ENCODE data around the gene TWNK.

Gene TWNK

GRCh38 chr10:100986952-100987684, at the start of gene TWNK, which contains the start of gene MRPL43:
Gene TWNK, plus strand, starts transcription at chr10:100987543. Its CDS starts 668 bp downstream, at chr10:100988211.
Gene MRPL43, minus strand, starts transcription at chr10:100987497. Its CDS starts 54 bp downstream, at chr10:100987443.
- peak; percentile 76 to 79 for DNase-seq (ENCODE audit: low read depth in 2 of 2)

- DNase-seq (ENCODE audit: low read depth in 2 of 2): no peak
Observed at GRCh38 chr10:100939763-100940344, 47.5 kb upstream of the TWNK start.

- no peak for DNase-seq (ENCODE audit: low read depth in 2 of 2)
Observed at GRCh38 chr10:100942229-100942628, 45.1 kb upstream of the TWNK start.

DNA sequence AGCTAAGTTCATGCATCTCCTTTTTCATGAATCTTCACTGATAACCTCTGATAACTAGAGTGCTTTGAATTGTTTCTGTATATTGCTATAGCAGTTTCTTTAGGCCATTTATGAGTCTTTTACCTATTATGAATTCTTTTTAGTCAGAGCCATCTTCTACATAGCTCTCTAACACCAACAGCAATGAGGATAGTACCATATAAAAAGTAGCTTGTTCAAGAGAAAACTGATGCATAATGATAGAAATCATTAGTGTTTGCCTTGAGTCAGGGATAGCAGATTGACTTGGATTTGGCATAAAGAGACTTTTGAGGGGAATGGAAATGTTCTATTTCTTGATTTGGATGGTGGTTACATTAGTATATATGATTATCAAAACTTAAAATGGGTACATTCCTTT, 43.8 kb upstream of the TWNK start:
- no peak for DNase-seq (ENCODE audit: low read depth in 2 of 2)

- DNase-seq (ENCODE audit: low read depth in 2 of 2): no peak
Observed at GRCh38 chr10:100945754-100946153, 41.6 kb upstream of the TWNK start.

DNA sequence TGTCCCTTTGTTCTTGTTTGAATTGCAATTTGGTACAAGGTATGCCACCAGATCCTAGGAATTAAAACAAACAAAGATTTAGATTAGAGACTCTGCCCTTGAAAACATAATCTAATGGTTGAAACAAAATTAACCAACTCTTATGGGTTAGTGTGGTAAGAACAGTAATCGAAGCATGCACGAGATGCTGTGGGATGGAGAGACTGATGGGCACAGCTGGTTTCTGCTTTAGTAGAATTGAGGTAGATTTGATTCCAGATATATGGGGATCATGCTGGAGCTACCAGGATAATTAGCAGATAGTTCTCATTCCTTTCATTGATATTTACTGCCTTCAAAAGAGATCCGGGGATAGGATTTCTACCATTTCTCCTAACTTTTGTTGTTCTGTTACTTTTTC, 38.4 kb upstream of the TWNK start:
- DNase-seq (ENCODE audit: low read depth in 2 of 2): no peak

- no peak for DNase-seq (ENCODE audit: low read depth in 2 of 2)
Observed at GRCh38 chr10:100960251-100960650, 27.1 kb upstream of the TWNK start.

GRCh38 chr10:100962351-100963080, 24.8 kb upstream of the TWNK start:
- DNase-seq (ENCODE audit: low read depth in 2 of 2): no peak

GRCh38 chr10:100963826-100964225, 23.5 kb upstream of the TWNK start:
- DNase-seq (ENCODE audit: low read depth in 2 of 2): no peak

DNA sequence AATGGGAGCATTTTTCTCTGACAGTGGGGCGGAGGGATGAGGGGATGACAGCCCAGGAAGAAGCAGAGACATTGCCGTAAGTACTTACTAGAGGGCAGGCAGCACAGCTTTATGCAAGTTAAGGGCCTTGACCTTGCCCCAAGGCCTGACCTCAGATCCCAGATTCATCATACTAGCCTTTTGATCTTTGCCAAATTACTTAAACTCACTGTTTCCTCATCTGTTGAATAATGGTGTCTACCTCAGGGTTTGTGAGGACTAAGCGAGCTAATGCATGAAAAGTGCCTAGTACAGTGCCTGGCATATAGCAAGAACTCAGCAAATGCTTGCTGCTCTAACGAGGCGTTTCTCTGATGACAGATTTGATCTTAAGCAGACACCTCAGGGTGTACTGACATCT, 21.5 kb upstream of the TWNK start:
- no peak for DNase-seq (ENCODE audit: low read depth in 2 of 2)

DNA sequence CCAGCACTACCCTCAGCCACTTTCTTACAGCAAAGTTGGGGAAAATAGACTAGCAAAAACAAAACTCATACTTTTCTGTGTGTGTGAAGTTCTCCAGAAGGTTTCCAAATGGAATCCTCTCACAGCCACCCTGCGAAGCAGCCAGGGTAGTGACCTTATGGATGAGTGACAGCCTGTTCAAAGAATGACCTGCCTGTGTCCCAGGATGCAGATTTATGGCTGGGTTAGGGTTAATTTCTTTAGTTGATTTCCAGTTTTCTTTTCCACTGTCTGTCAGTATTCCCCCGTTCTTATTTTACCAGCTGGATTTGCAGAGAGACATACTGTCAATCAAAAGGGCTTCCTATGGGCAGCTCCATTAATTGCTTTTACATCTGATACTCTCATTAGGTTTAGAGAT, 20.5 kb upstream of the TWNK start:
- DNase-seq (ENCODE audit: low read depth in 2 of 2): no peak

GRCh38 chr10:100967332-100967731, 20.0 kb upstream of the TWNK start:
- DNase-seq (ENCODE audit: low read depth in 2 of 2): no peak

DNA sequence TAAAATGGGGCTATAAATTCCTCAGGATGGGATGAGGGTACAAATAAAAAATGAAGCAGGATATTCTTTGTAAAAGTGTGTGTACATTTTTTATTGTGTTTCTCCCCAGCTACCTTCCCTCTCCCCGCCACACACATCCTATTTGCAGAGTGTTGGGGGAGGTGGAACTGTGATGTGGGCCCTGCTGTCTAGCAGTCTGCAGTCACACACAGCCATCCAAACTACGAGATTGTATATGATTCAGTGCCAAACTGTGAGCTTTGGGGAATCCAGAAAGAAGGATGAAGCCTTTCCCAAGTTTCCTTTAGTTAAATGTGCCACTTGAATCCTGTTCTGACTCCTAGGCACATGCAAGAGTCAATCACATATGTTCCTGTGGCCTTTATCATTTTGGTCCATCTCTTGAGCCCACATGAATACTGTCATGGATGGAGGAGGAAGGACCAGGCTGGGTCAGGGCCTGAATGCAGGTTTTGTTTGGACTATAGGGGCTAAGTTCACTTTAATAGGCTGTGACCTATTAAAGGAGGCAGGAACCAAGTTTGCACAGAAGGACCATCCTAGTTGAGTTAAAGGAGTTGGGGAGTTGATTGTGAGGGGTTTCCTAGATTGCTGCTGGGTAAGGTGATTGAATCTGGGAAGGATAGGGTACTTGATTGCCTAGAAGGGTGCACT, 19.1 kb upstream of the TWNK start:
- no peak for DNase-seq (ENCODE audit: low read depth in 2 of 2)

- DNase-seq (ENCODE audit: low read depth in 2 of 2): no peak
Observed at GRCh38 chr10:100968863-100969186, 18.5 kb upstream of the TWNK start.

GRCh38 chr10:100969187-100970075, 17.9 kb upstream of the TWNK start, which contains the start of gene SEMA4G:
Gene SEMA4G, plus strand, starts transcription at chr10:100969504. Its CDS starts 3,409 bp downstream, at chr10:100972913.
- no peak for DNase-seq (ENCODE audit: low read depth in 2 of 2)

GRCh38 chr10:100970076-100970913, 17.0 kb upstream of the TWNK start:
- DNase-seq (ENCODE audit: low read depth in 2 of 2): no peak

- no peak for DNase-seq (ENCODE audit: low read depth in 2 of 2)
Observed at GRCh38 chr10:100970914-100971811, 16.2 kb upstream of the TWNK start.

DNA sequence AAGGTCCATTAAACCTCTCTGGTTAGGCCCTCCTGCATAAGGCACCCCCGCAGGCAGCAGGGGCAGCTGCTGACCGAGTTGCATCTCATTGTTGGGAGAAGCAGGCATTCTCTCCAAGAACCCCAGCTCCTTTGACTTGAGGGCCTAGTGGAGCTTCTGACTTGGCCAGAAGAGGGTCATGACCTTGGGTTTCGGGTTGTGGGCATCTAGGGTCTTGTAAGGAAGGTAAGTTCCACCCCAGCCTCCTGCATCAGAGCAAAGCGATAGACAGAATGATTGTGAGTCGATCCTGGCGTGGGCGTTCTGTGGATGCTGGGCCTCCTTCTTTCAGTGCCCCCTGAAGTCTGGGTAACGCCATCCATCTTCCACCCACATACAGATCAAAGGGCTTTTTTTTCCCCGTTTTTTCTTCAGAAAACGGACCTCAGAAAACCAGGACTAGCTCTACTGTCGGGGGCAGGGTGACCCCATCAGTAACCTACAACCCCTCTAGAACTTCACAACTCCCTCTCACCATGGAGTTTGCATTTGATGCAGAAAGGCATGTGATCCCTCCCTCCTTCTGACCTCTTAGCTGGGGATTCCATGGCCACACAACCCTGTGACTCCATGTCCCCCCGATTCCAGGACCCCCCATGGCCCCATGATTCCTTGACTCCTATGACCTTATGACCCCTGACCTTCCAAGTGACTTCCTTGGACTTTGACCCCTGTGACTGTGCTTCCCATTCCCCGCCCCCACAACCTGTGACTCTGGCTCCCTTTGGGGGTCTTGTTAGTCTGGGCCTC, 15.0 kb upstream of the TWNK start:
- DNase-seq (ENCODE audit: low read depth in 2 of 2): no peak
